ENCODE data around the gene IGSF8.
A peak's percentile ranks its signal among the peaks of the same experiment; 100 is the strongest.

Gene IGSF8

GRCh38 chr1:160094806-160095205 is 3.6 kb downstream of the IGSF8 start:
- no peak overlapping the region for H2AK5ac ChIP-seq (ENCODE audit: low read depth, low read length)
- H2BK120ac ChIP-seq (ENCODE audit: low read depth, low read length) = peak overlapping the region; percentile 29
- no peaks in the 10 kb centered on the region for H3K79me1 ChIP-seq (ENCODE audit: low read depth, low read length)
- H3K18ac ChIP-seq (ENCODE audit: low read length) = peak overlapping the region; percentile 33
- H2BK12ac ChIP-seq (ENCODE audit: low read length) = no peak overlapping the region
- no peak overlapping the region for H3K23ac ChIP-seq (ENCODE audit: low read depth, low read length, poor library complexity)
- DNase-seq (ENCODE audit: low spot score) = no peak
- H2AFZ ChIP-seq (ENCODE audit: low read length) = no peak overlapping the region
- no peak overlapping the region for H3K27ac ChIP-seq (replicated peaks; ENCODE audit: low read length)
- H3K4me1 ChIP-seq (ENCODE audit: control insufficient read depth in 2 of 2, insufficient read depth in 1 of 2, low read depth in 1 of 2, low read length in 2 of 2) = peaks cover 22 to 25% of the 10 kb centered on the region in 2 donors
- H3K14ac ChIP-seq (ENCODE audit: low read length) = no peak overlapping the region
- H3K4ac ChIP-seq (ENCODE audit: low read length) = no peak overlapping the region
- no peaks in the 10 kb centered on the region for H3K9me3 ChIP-seq (replicated peaks in 1 of 2; ENCODE audit: control insufficient read depth in 2 of 2, insufficient read depth in 1 of 2, low read depth in 1 of 2, low read length in 2 of 2)
- no peak overlapping the region for H3K4me3 ChIP-seq (ENCODE audit: low read length in 2 of 2)
- H3K36me3 ChIP-seq (replicated peaks in 1 of 2; ENCODE audit: control insufficient read depth in 2 of 2, insufficient read depth in 2 of 2, low read length in 2 of 2) = peaks cover 0 to 8% of the 10 kb centered on the region in 2 donors
- H3K4me2 ChIP-seq (ENCODE audit: insufficient read depth, low read length, poor library complexity, severe bottlenecking) = no peak overlapping the region
- no peaks in the 10 kb centered on the region for H3K27me3 ChIP-seq (ENCODE audit: control insufficient read depth in 3 of 3, insufficient read depth in 3 of 3, low read depth in 1 of 3, low read length in 3 of 3)
- H4K8ac ChIP-seq (ENCODE audit: low read depth, low read length) = no peak overlapping the region
- no peak overlapping the region for H3K9ac ChIP-seq (ENCODE audit: low read depth, low read length, poor library complexity)
- no peak overlapping the region for H4K91ac ChIP-seq (ENCODE audit: low read depth, low read length, poor library complexity)
- H2BK15ac ChIP-seq (ENCODE audit: low read length) = no peak overlapping the region
- H2BK5ac ChIP-seq (ENCODE audit: low read length) = no peak overlapping the region
- WGBS, 2 donors (ENCODE audit: extremely low coverage in 2 of 2, insufficient read length in 2 of 2, insufficient replicate concordance in 1 of 2) = no CpG with 5 or more reads among the region's 14 CpGs

- WGBS, 2 donors (ENCODE audit: extremely low coverage in 2 of 2, insufficient read length in 2 of 2, insufficient replicate concordance in 1 of 2) = no CpG with 5 or more reads among the region's 4 CpGs
- Histone ChIP-seq H3K27me3 (ENCODE audit: control insufficient read depth in 3 of 3, insufficient read depth in 3 of 3, low read depth in 1 of 3, low read length in 3 of 3) (no peaks in the 10 kb centered on the region), H2BK15ac (ENCODE audit: low read length) (no peak overlapping the region), H3K9ac (ENCODE audit: low read depth, low read length, poor library complexity) (no peak overlapping the region), H3K4me2 (ENCODE audit: insufficient read depth, low read length, poor library complexity, severe bottlenecking) (no peak overlapping the region), H3K36me3 (replicated peaks in 1 of 2; ENCODE audit: control insufficient read depth in 2 of 2, insufficient read depth in 2 of 2, low read length in 2 of 2) (peaks cover 0 to 8% of the 10 kb centered on the region in 2 donors), H3K4me3 (ENCODE audit: low read length in 2 of 2) (no peak overlapping the region), H2AFZ (ENCODE audit: low read length) (no peak overlapping the region), H2AK5ac (ENCODE audit: low read depth, low read length) (no peak overlapping the region), H3K4me1 (ENCODE audit: control insufficient read depth in 2 of 2, insufficient read depth in 1 of 2, low read depth in 1 of 2, low read length in 2 of 2) (peaks cover 21 to 25% of the 10 kb centered on the region in 2 donors), H3K18ac (ENCODE audit: low read length) (no peak overlapping the region), H3K9me3 (replicated peaks in 1 of 2; ENCODE audit: control insufficient read depth in 2 of 2, insufficient read depth in 1 of 2, low read depth in 1 of 2, low read length in 2 of 2) (no peaks in the 10 kb centered on the region), H3K27ac (replicated peaks; ENCODE audit: low read length) (no peak overlapping the region), H2BK12ac (ENCODE audit: low read length) (no peak overlapping the region), H3K23ac (ENCODE audit: low read depth, low read length, poor library complexity) (no peak overlapping the region), H3K79me1 (ENCODE audit: low read depth, low read length) (no peaks in the 10 kb centered on the region), H4K8ac (ENCODE audit: low read depth, low read length) (no peak overlapping the region), H3K4ac (ENCODE audit: low read length) (no peak overlapping the region), H2BK5ac (ENCODE audit: low read length) (no peak overlapping the region), H2BK120ac (ENCODE audit: low read depth, low read length) (no peak overlapping the region), H3K14ac (ENCODE audit: low read length) (no peak overlapping the region), H4K91ac (ENCODE audit: low read depth, low read length, poor library complexity) (no peak overlapping the region)
- DNase-seq (ENCODE audit: low spot score) = no peak
Observed at GRCh38 chr1:160094291-160094625, 4.2 kb downstream of the IGSF8 start.

GRCh38 chr1:160093624-160094290 is 4.7 kb downstream of the IGSF8 start:
- H3K14ac ChIP-seq (ENCODE audit: low read length) = no peak overlapping the region
- no peaks in the 10 kb centered on the region for H3K27me3 ChIP-seq (ENCODE audit: control insufficient read depth in 3 of 3, insufficient read depth in 3 of 3, low read depth in 1 of 3, low read length in 3 of 3)
- peak overlapping the region; percentile 67 for H3K23ac ChIP-seq (ENCODE audit: low read depth, low read length, poor library complexity)
- no peaks in the 10 kb centered on the region for H3K79me1 ChIP-seq (ENCODE audit: low read depth, low read length)
- H2AK5ac ChIP-seq (ENCODE audit: low read depth, low read length) = peak overlapping the region; percentile 76
- no peaks in the 10 kb centered on the region for H3K9me3 ChIP-seq (replicated peaks in 1 of 2; ENCODE audit: control insufficient read depth in 2 of 2, insufficient read depth in 1 of 2, low read depth in 1 of 2, low read length in 2 of 2)
- H4K8ac ChIP-seq (ENCODE audit: low read depth, low read length) = no peak overlapping the region
- H3K36me3 ChIP-seq (replicated peaks in 1 of 2; ENCODE audit: control insufficient read depth in 2 of 2, insufficient read depth in 2 of 2, low read length in 2 of 2) = peaks cover 0 to 8% of the 10 kb centered on the region in 2 donors
- peak overlapping the region; percentile 51 for H3K9ac ChIP-seq (ENCODE audit: low read depth, low read length, poor library complexity)
- H2BK120ac ChIP-seq (ENCODE audit: low read depth, low read length) = no peak overlapping the region
- WGBS, 2 donors (ENCODE audit: extremely low coverage in 2 of 2, insufficient read length in 2 of 2, insufficient replicate concordance in 1 of 2) = no CpG with 5 or more reads among the region's 21 CpGs
- no peak overlapping the region for H2BK15ac ChIP-seq (ENCODE audit: low read length)
- peaks cover 18 to 25% of the 10 kb centered on the region in 2 donors for H3K4me1 ChIP-seq (ENCODE audit: control insufficient read depth in 2 of 2, insufficient read depth in 1 of 2, low read depth in 1 of 2, low read length in 2 of 2)
- no peak overlapping the region for H3K4me3 ChIP-seq (ENCODE audit: low read length in 2 of 2)
- no peak overlapping the region for H4K91ac ChIP-seq (ENCODE audit: low read depth, low read length, poor library complexity)
- DNase-seq (ENCODE audit: low spot score) = no peak
- H2BK5ac ChIP-seq (ENCODE audit: low read length) = no peak overlapping the region
- no peak overlapping the region for H3K27ac ChIP-seq (replicated peaks; ENCODE audit: low read length)
- H2AFZ ChIP-seq (ENCODE audit: low read length) = no peak overlapping the region
- H3K4me2 ChIP-seq (ENCODE audit: insufficient read depth, low read length, poor library complexity, severe bottlenecking) = no peak overlapping the region
- no peak overlapping the region for H3K4ac ChIP-seq (ENCODE audit: low read length)
- H3K18ac ChIP-seq (ENCODE audit: low read length) = no peak overlapping the region
- no peak overlapping the region for H2BK12ac ChIP-seq (ENCODE audit: low read length)

- H3K9ac ChIP-seq (ENCODE audit: low read depth, low read length, poor library complexity) = no peak overlapping the region
- DNase-seq (ENCODE audit: low spot score) = no peak
- no peak overlapping the region for H2BK120ac ChIP-seq (ENCODE audit: low read depth, low read length)
- no peak overlapping the region for H2AFZ ChIP-seq (ENCODE audit: low read length)
- no peaks in the 10 kb centered on the region for H3K79me1 ChIP-seq (ENCODE audit: low read depth, low read length)
- H3K27me3 ChIP-seq (ENCODE audit: control insufficient read depth in 3 of 3, insufficient read depth in 3 of 3, low read depth in 1 of 3, low read length in 3 of 3) = no peaks in the 10 kb centered on the region
- H3K36me3 ChIP-seq (replicated peaks in 1 of 2; ENCODE audit: control insufficient read depth in 2 of 2, insufficient read depth in 2 of 2, low read length in 2 of 2) = peaks cover 0 to 8% of the 10 kb centered on the region in 2 donors
- no peak overlapping the region for H3K23ac ChIP-seq (ENCODE audit: low read depth, low read length, poor library complexity)
- H4K8ac ChIP-seq (ENCODE audit: low read depth, low read length) = no peak overlapping the region
- no peak overlapping the region for H3K18ac ChIP-seq (ENCODE audit: low read length)
- H2BK15ac ChIP-seq (ENCODE audit: low read length) = no peak overlapping the region
- H3K4me3 ChIP-seq (ENCODE audit: low read length in 2 of 2) = no peak overlapping the region
- H3K27ac ChIP-seq (replicated peaks; ENCODE audit: low read length) = no peak overlapping the region
- H3K9me3 ChIP-seq (replicated peaks in 1 of 2; ENCODE audit: control insufficient read depth in 2 of 2, insufficient read depth in 1 of 2, low read depth in 1 of 2, low read length in 2 of 2) = no peaks in the 10 kb centered on the region
- H2AK5ac ChIP-seq (ENCODE audit: low read depth, low read length) = peak overlapping the region; percentile 54
- H2BK12ac ChIP-seq (ENCODE audit: low read length) = no peak overlapping the region
- peaks cover 18 to 25% of the 10 kb centered on the region in 2 donors for H3K4me1 ChIP-seq (ENCODE audit: control insufficient read depth in 2 of 2, insufficient read depth in 1 of 2, low read depth in 1 of 2, low read length in 2 of 2)
- H3K4ac ChIP-seq (ENCODE audit: low read length) = no peak overlapping the region
- WGBS, 2 donors (ENCODE audit: extremely low coverage in 2 of 2, insufficient read length in 2 of 2, insufficient replicate concordance in 1 of 2) = no CpG with 5 or more reads among the region's 9 CpGs
- peak overlapping the region; percentile 18 for H2BK5ac ChIP-seq (ENCODE audit: low read length)
- H4K91ac ChIP-seq (ENCODE audit: low read depth, low read length, poor library complexity) = no peak overlapping the region
- no peak overlapping the region for H3K14ac ChIP-seq (ENCODE audit: low read length)
- H3K4me2 ChIP-seq (ENCODE audit: insufficient read depth, low read length, poor library complexity, severe bottlenecking) = no peak overlapping the region
Observed at GRCh38 chr1:160093069-160093395, 5.4 kb downstream of the IGSF8 start.
